Tibial nerve (tissue), 4 donors: Measurements from ENCODE around the gene FXYD6. TPM values are rescaled to one million over a fixed set of nuclear protein-coding genes. Genes with fewer than 3 reads are reported as not detected.
A peak's percentile ranks its signal among the peaks of the same experiment; 100 is the strongest.

ENCODE experiments used
- DNase-seq, 2 donors: peaks; one replicate each; pipeline ENCODE4 v3.0.0-alpha.2; 2019; ENCODE audit warnings: low spot score in 2 of 2
- H3K27ac ChIP-seq, 4 donors: fragments of 200-600 bp; sonication (generic) in 3 of 4; one replicate each; pipeline ENCODE4 v1.5.1; 2017 to 2019; ENCODE audit warnings: mild to moderate bottlenecking in 1 of 4
- H3K27me3 ChIP-seq, 2 donors: fragments of 200-600 bp; sonication (generic) in 1 of 2; one replicate each; pipeline versions ENCODE4 v1.5.1 to v1.6.0; 2017 to 2019
- H3K36me3 ChIP-seq, 3 donors: fragments of 200-600 bp; sonication (generic); one replicate each; pipeline ENCODE4 v1.5.1; 2018 to 2019
- H3K4me1 ChIP-seq, 4 donors: fragments of 200-600 bp; sonication (generic) in 3 of 4; one replicate each; pipeline ENCODE4 v1.5.1; 2017 to 2019
- H3K4me3 ChIP-seq, 4 donors: fragments of 200-600 bp; sonication (generic) in 3 of 4; one replicate each; pipeline ENCODE4 v1.5.1; 2017 to 2019; ENCODE audit warnings: mild to moderate bottlenecking in 1 of 4, moderate library complexity in 1 of 4
- H3K9me3 ChIP-seq, 4 donors: fragments of 200-600 bp; sonication (generic) in 3 of 4; one replicate each; pipeline ENCODE4 v1.5.1; 2017 to 2019
- CTCF ChIP-seq, 5 experiments: fragments of 200-600 bp in 3 of 5; fragments of 450-650 bp in 2 of 5; sonication (generic) in 3 of 5; IDR thresholded peaks; one replicate each; pipeline ENCODE4 v1.5.1; 2016 to 2019; ENCODE audit warnings: antibody characterized with exemption in 5 of 5, mild to moderate bottlenecking in 3 of 5, moderate library complexity in 2 of 5
- EP300 ChIP-seq, 2 donors: sonication (generic); formaldehyde crosslinking; IDR thresholded peaks; one replicate each; pipeline ENCODE4 v1.6.1; 2017; ENCODE audit warnings: antibody characterized with exemption in 2 of 2, mild to moderate bottlenecking in 1 of 2
- POLR2A ChIP-seq, 2 donors: fragments of 450-650 bp; IDR thresholded peaks; one replicate each; pipeline ENCODE4 v1.6.1; 2017; ENCODE audit warnings: antibody characterized with exemption in 2 of 2, mild to moderate bottlenecking in 2 of 2, moderate library complexity in 2 of 2
- WGBS, 2 donors: methylation state at CpG; one replicate each; pipeline ENCODE4 v1.1.5; 2018; 5-methylcytosine and 5-hydroxymethylcytosine counted together
- total RNA-seq, 4 donors: library from RNA; depleted of rRNA; stranded (reverse); fragments of >200 nt; gene quantifications; one replicate each; pipeline ENCODE4 v1.1.0, GENCODE V29; 2016

FXYD6 gene
- total RNA-seq, 4 donors from 2014 or later: 29.4 to 74.1 (median 65.7) TPM

GRCh38 chr11:117852309-117852708 is 24.1 kb downstream of the FXYD6 start:
- DNase-seq: no peak
- Histone ChIP-seq H3K4me1 (no peaks in the 10 kb centered on the region), H3K9me3 (peaks cover 0 to 17% (median 0%) of the 10 kb centered on the region in 4 donors), H3K27me3 (no peaks in the 10 kb centered on the region), H3K27ac (no peak overlapping the region), H3K36me3 (no peaks in the 10 kb centered on the region), H3K4me3 (no peak overlapping the region)
- TF ChIP-seq EP300 (IDR thresholded peaks at IDR 0.05) (no peak), CTCF (IDR thresholded peaks at IDR 0.05) (no peak), POLR2A (IDR thresholded peaks at IDR 0.05) (no peak)
- 65 to 66% methylated on average over 3 of the region's 3 CpGs for WGBS, 2 donors

- Histone ChIP-seq H3K9me3 (peaks cover 0 to 17% (median 0%) of the 10 kb centered on the region in 4 donors), H3K4me3 (no peak overlapping the region), H3K27ac (no peak overlapping the region), H3K4me1 (no peaks in the 10 kb centered on the region), H3K36me3 (no peaks in the 10 kb centered on the region), H3K27me3 (no peaks in the 10 kb centered on the region)
- TF ChIP-seq POLR2A (IDR thresholded peaks at IDR 0.05) (no peak), CTCF (IDR thresholded peaks at IDR 0.05) (no peak), EP300 (IDR thresholded peaks at IDR 0.05) (peak in 1 of 2 donors; percentile 15)
- 64 to 67% methylated on average over 3 of the region's 3 CpGs for WGBS, 2 donors
- no peak for DNase-seq
Observed at GRCh38 chr11:117851852-117852251, 24.6 kb downstream of the FXYD6 start.

GRCh38 chr11:117851106-117851505 is 25.4 kb downstream of the FXYD6 start:
- TF ChIP-seq EP300 (IDR thresholded peaks at IDR 0.05) (no peak), POLR2A (IDR thresholded peaks at IDR 0.05) (no peak), CTCF (IDR thresholded peaks at IDR 0.05) (no peak)
- Histone ChIP-seq H3K27ac (peak overlapping the region in 2 of 4 donors; percentile 21 to 22), H3K27me3 (no peaks in the 10 kb centered on the region), H3K4me1 (no peaks in the 10 kb centered on the region), H3K9me3 (peaks cover 0 to 17% (median 0%) of the 10 kb centered on the region in 4 donors), H3K36me3 (no peaks in the 10 kb centered on the region), H3K4me3 (no peak overlapping the region)
- 58 to 71% methylated on average over 3 of the region's 3 CpGs for WGBS, 2 donors
- DNase-seq: no peak

- Histone ChIP-seq H3K36me3 (no peaks in the 10 kb centered on the region), H3K9me3 (peaks cover 0 to 17% (median 0%) of the 10 kb centered on the region in 4 donors), H3K27me3 (no peaks in the 10 kb centered on the region), H3K4me3 (no peak overlapping the region), H3K27ac (peak overlapping the region in 1 of 4 donors; percentile 6), H3K4me1 (no peaks in the 10 kb centered on the region)
- WGBS, 2 donors: 69 to 84% methylated on average over 6 of the region's 6 CpGs
- no peak for TF ChIP-seq POLR2A (IDR thresholded peaks at IDR 0.05)
- no peak for TF ChIP-seq CTCF (IDR thresholded peaks at IDR 0.05)
- no peak for TF ChIP-seq EP300 (IDR thresholded peaks at IDR 0.05)
- no peak for DNase-seq
Observed at GRCh38 chr11:117849781-117850414, 26.6 kb downstream of the FXYD6 start.

- Histone ChIP-seq H3K4me3 (no peak overlapping the region), H3K27ac (no peak overlapping the region), H3K27me3 (no peaks in the 10 kb centered on the region), H3K4me1 (peaks cover 0 to 12% (median 4%) of the 10 kb centered on the region in 4 donors), H3K9me3 (no peaks in the 10 kb centered on the region), H3K36me3 (peaks cover 0 to 5% (median 0%) of the 10 kb centered on the region in 3 donors)
- TF ChIP-seq CTCF (IDR thresholded peaks at IDR 0.05) (peak; percentile 94 to 99 (median 95)), POLR2A (IDR thresholded peaks at IDR 0.05) (no peak)
- 24 to 27% methylated on average over 9 of the region's 9 CpGs for WGBS, 2 donors
- DNase-seq: peak; percentile 73 to 94
Observed at GRCh38 chr11:117843666-117844484, 32.6 kb downstream of the FXYD6 start.
